GM19455 (cell line): ENCODE measurements around the gene PGAM2.

Experiments used
- ATAC-seq: cut with Tn5 transposase; IDR thresholded peaks from one replicate; pipeline ENCODE4 v1.9.1; 2021; ENCODE audit not compliant: unreplicated experiment

PGAM2 gene

DNA sequence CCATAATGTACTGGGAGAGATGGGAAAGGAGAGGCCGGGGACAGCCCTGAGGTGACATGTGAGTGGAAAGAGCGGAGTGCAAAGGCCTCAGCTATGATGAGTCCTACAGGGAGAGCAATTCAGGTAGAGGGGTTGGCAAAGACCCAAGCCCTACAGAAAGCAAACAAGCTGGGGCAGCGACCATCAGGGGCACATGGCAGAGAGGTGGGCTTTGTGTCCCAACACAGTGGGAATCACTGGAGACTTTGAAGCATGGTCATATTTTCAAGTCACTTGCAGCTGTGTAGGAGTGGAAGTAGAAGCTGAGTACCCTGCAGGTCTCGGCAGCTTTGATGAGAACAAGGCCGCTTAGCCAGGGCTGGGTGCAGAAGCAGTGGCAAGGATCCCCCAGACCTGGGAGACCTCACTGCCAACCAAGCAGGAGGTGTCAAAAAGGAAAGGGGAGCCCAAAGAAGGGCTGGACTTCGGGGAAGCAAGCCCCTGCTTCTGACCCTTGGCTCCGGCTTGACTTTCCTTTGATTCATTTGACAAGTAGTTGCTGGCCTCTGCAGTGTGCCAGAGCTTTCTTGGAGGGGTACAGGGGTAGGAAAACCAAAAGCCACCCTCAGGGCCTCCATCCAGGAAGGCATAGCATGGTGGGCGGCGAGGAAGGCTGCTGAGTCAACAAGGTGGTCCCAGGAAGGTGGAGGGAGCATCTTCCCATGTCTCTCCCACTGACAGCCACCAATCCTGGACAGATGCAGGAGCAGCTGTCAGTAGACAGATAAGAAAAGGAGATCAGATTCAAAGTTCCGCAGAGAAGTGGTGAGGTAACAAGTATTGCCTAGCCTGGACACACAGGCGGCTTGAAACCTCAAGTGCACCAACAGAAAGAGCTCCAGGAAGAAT is 1.9 kb upstream of the PGAM2 start:
- no peak for ATAC-seq

- ATAC-seq, result no peak
These were observed 1.2 kb upstream of the PGAM2 start for GRCh38 chr7:44066494-44067063.

DNA sequence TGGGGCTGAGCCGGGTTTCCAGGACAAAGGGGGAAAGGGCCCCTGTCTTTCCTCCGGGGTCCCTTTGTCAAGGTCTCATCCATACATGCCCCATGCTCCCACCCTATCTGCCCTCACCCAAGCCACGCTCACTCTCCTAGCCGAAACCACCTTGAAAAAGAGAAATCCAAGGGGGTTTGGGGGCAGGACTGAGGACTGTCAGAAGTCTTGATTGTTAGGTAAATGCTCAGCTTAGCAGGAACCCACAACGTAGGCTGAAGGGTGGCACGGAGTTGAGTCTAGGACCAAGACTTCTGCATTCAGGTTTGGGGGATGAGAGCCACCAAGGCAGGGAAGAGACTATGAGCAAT is 719 bp upstream of the PGAM2 start:
- no peak for ATAC-seq

GRCh38 chr7:44064791-44065430 is 456 bp downstream of the PGAM2 start:
- no peak for ATAC-seq

- ATAC-seq, result no peak
These were observed 1.3 kb downstream of the PGAM2 start for GRCh38 chr7:44063894-44064651.

DNA sequence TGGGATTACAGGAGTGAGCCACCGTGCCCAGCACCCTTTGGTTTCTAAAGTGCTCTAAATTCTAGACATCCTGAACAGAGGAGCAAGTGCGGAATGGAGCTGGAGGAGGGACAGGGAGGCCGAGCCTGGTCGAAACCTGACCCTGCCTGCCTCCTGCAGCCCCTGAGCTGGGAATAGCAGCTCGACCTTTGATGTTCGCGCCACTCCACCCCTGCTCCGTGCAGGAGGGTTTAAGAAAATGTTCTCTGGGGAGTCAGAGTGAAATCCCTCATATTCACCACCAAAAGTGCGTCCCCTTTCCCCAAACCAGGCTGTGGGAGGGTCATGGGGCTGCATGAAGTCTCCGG is 1.8 kb downstream of the PGAM2 start:
- no peak for ATAC-seq

- ATAC-seq, result no peak
These were observed 2.5 kb downstream of the PGAM2 start for GRCh38 chr7:44062903-44063295.

DNA sequence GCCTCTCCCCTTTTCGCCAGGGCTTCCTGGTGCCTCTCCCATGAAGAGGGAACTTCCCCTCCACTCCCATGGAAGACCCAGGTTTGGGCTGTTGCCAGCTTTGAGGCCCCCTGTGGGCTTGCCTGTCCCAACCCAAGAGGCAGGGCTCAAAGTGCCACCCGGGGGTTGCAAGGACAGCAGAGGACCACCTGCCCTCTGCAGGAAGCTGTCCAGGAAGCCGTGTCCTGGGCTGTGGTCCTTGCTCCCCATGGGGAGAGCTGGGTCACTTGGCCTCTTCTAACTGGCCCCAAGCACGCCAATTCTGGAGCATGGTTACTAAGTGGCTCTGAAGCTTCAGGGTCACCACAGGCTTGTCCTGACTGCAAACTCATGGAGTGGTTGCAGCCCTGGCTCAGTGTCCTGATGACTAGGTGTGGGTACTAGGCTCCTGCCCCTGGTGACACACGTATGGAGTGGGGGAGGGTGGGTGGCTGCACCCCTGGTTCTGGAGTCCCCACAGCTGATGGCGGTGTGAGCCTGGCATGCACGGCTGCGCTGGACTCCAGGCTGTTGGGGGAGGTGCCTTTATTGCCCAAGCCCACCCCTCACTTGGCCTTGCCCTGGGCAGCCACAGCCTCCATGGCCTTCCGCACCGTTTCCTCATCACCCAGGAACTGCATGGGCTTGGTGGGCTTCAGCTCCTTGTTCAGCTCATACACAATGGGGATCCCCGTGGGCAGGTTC is 3.0 kb downstream of the PGAM2 start:
- no peak for ATAC-seq

GRCh38 chr7:44061645-44062179 is 3.7 kb downstream of the PGAM2 start:
- ATAC-seq, result no peak

DNA sequence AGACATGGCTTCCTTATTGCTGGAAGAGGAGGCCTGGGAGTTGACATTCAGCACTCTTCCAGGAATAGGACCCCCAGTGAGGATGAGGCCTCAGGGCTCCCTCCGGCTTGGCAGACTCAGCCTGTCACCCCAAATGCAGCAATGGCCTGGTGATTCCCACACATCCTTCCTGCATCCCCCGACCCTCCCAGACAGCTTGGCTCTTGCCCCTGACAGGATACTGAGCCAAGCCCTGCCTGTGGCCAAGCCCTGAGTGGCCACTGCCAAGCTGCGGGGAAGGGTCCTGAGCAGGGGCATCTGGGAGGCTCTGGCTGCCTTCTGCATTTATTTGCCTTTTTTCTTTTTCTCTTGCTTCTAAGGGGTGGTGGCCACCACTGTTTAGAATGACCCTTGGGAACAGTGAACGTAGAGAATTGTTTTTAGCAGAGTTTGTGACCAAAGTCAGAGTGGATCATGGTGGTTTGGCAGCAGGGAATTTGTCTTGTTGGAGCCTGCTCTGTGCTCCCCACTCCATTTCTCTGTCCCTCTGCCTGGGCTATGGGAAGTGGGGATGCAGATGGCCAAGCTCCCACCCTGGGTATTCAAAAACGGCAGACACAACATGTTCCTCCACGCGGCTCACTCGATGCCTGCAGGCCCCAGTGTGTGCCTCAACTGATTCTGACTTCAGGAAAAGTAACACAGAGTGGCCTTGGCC is 4.3 kb downstream of the PGAM2 start:
- ATAC-seq, result no peak

- ATAC-seq, result no peak
These were observed 5.0 kb downstream of the PGAM2 start for GRCh38 chr7:44060091-44060947.

GRCh38 chr7:44059219-44060090 is 5.9 kb downstream of the PGAM2 start:
- no peak for ATAC-seq

DNA sequence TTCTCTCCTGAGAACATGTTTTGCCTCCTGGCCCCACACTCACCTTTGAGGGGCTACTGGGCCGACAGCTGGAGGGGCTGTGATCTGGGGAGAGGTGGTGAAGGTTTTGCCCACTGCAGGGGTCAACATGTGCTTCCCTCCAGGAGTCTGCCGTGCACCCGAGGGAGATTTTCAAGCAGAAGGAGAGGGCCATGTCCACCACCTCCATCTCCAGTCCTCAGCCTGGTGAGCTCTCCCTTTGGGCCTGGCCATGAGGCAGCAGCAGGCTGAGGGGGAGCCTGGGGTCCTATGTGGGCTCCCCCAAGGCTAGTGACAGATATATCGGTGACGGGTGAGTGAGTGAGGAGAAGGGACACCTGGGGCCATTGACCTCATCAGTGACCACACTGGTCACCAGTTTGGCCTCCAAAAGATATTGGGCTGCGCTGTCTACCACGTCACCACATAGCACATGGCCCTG is 6.6 kb downstream of the PGAM2 start:
- ATAC-seq, result no peak

DNA sequence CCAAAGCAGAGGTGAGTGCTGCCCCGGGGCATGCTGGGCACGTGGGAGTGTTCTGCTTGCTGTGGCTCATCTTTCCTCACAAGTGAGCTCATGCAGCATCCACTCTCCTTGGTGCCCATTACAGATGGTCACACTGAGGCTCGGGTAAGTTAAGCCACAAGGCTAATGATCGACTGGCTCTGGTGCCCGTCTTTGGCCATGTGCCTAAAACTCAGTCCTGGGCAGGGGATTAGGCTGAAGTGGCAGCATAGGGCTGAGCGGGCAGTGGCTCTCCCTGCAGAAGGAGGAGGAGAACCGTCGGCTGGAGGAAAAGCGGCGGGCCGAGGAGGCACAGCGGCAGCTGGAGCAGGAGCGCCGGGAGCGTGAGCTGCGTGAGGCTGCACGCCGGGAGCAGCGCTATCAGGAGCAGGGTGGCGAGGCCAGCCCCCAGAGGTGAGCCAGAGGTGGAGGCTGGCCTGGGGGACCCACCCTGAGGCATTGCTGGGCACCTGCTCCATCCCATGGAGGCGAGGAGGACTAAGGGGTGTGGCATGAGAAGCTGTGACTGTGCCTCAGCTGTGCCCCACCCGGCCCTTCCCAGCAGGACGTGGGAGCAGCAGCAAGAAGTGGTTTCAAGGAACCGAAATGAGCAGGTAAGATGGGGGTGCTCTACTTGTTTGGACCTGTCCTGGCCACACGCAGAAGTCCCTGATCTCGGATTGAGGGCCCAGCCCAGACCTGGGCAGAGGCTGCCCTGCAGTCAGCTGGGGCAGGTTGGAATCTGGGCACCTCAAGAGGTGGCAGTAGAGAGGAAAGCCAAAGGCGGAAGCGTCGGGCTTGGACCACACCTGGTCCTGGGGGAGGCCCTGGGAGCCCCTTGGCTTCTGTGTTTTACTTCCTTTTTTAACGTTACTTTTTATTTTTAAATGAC is 7.3 kb downstream of the PGAM2 start:
- no peak for ATAC-seq

DNA sequence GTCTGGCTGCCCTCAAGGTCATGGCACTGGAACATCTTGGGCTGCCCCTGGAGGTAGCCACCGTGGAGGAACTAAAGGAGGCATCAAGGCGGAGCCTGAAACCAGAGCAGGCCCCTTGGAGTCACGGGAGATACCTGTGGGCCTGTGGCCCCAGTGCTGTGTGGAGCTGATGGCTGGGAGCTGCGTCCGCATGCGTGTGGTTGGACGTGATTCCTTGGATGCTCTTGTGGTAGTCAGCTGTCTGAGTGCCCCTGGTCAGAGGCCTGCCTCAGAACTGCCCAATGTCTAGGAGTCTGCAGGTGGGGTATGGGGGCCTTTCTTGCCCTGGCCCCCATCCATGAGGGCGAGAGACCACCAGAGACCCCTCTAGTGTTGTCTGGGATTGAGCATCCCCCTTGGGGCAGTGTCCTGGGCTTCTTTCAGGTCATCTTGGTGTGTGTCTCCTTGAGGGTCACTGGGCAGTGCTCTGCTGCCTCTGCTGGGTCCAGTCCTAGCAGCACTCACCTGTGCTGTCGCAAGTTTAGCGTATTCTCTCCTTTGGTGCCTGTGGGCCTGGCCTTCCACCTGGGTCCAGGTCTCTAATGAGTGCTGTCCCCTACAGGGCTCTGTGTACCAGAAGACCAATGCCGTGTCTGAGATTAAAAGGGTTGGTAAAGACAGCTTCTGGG is 8.1 kb downstream of the PGAM2 start:
- ATAC-seq, result no peak

DNA sequence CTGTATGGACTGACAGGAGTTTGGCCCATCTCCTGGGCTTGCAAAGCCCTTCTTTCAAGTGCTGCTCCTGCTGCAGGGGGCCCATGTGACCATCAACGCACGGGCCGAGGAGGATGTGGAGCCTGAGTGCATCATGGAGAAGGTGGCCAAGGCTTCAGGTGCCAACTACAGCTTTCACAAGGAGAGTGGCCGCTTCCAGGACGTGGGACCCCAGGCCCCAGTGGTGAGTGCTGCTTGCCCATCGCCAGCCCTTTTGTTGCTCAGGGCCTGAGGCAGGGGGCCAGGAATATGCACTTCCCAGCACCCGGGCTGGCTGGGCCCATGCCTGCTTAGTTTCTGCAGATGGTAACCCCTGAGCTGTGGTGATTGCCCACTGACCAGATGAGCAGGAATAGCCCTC is 8.7 kb downstream of the PGAM2 start:
- no peak for ATAC-seq
